Heart right ventricle (tissue), 16 donors: ENCODE measurements around the gene SMC6. TPM values are rescaled to one million over a fixed set of nuclear protein-coding genes. Genes with fewer than 3 reads are reported as not detected.

Experiments
- ATAC-seq, 8 donors: fragments of 200-7000 bp; cut with Tn5 transposase; one replicate each; pipeline ENCODE4 v1.9.1; 2020; ENCODE audit warnings: mild to moderate bottlenecking in 8 of 8, moderate library complexity in 8 of 8, moderate number of reproducible peaks in 1 of 8
- DNase-seq, 2 donors: peaks; one replicate each; pipeline ENCODE4 v3.0.0-alpha.2; 2020
- H3K27ac ChIP-seq, 10 donors: fragments of 200-600 bp; sonication (generic) in 2 of 10; one replicate each; pipeline versions ENCODE4 v1.5.0 to v1.8.0; 2020 to 2022; ENCODE audit warnings: mild to moderate bottlenecking in 3 of 10
- H3K27me3 ChIP-seq, 7 donors: fragments of 200-600 bp; one replicate each; pipeline ENCODE4 v1.8.0; 2021 to 2022; ENCODE audit warnings: mild to moderate bottlenecking in 2 of 7
- H3K36me3 ChIP-seq, 9 donors: fragments of 200-600 bp; sonication (generic) in 1 of 9; one replicate each; pipeline versions ENCODE4 v1.5.0 to v1.8.0; 2020 to 2022; ENCODE audit warnings: mild to moderate bottlenecking in 2 of 9
- H3K4me1 ChIP-seq, 9 donors: fragments of 200-600 bp; sonication (generic) in 1 of 9; one replicate each; pipeline versions ENCODE4 v1.5.0 to v1.8.0; 2020 to 2022; ENCODE audit warnings: mild to moderate bottlenecking in 4 of 9
- H3K4me3 ChIP-seq, 10 donors: fragments of 200-600 bp; sonication (generic) in 2 of 10; one replicate each; pipeline versions ENCODE4 v1.5.0 to v1.8.0; 2020 to 2022; ENCODE audit warnings: mild to moderate bottlenecking in 7 of 10, moderate library complexity in 2 of 10
- H3K9me3 ChIP-seq, 11 donors: fragments of 200-600 bp in 10 of 11; sonication (generic) in 2 of 11; one replicate each; pipeline versions ENCODE4 v1.5.0 to v1.8.0; 2013 to 2022; ENCODE audit warnings: mild to moderate bottlenecking in 2 of 11, control low read depth in 1 of 11, moderate library complexity in 1 of 11
- WGBS, 2 donors: extraction: QIAGEN DNeasy Blood & Tissue Kit; methylation state at CpG; one replicate each; pipeline ENCODE4 v1.1.7; 2013; ENCODE audit warnings: inconsistent platforms in 1 of 2; 5-methylcytosine and 5-hydroxymethylcytosine counted together
- intact Hi-C, 10 donors: fragments of 100-400 bp; cut with DNase I; formaldehyde crosslinking; loops; one replicate each; pipeline versions ENCODE4 v1.11.1 to v1.14.2; 2022
- polyA plus RNA-seq, 2 donors: library from polyadenylated mRNA; stranded (reverse); fragments of 200-250 nt; gene quantifications; one replicate each; pipeline ENCODE4 v1.2.3, GENCODE V29; 2013
- total RNA-seq, 10 donors: library from RNA; stranded (reverse); fragmentation: NEBNext Ultra II Directional in 3 of 10; extraction: Animal tissue kit (Norgen Biotek cat#: 25700) in 3 of 10; gene quantifications; one replicate each; pipeline versions ENCODE4 v1.2.1 to v1.2.4, GENCODE V29; 2021 to 2023
- TF ChIP-seq, protein P1 (sequence below), 9 donors: fragments of 200-600 bp; sonication (generic) in 2 of 9; IDR thresholded peaks; one replicate each; pipeline versions ENCODE4 v1.5.0 to v1.8.0; 2021 to 2022; ENCODE audit warnings: antibody characterized with exemption in 9 of 9, mild to moderate bottlenecking in 5 of 9, moderate library complexity in 1 of 9
- donor health status: Arrhythmogenic right ventricular cardiomyopathy.
- donor health status: ischemic (EF 13 %, LVEDD 7.1; RV severe dilation, severe dysfunction).
- donor health status: healthy with polysubstance abuse.
- donor health status: DM: no; HTN: yes; CAD: no.
- donor health status: DM: no; HTN: no; CAD: no.
- donor health status: ischemic (EF 25% LVEDD 6.9; RV normal size, moderate dysfunction).
- donor health status: ischemic (EF 25% LVEDD 5.7; RV mildly dilated, moderate dysfunction).
- donor health status: healthy.
- donor health status: DM: yes; HTN: yes; CAD: no.
- donor health status: Ischemic cardiomyopathy.
- donor health status: ischemic (EF 35%, LVEDD 5.7; RV mildly dilated, moderate dysfunction).
- donor health status: nonischemic (EF 11% LVEDD 7.7; RV severe dilation, severe dysfunction).
- donor health status: DM: yes; HTN: yes; CAD: no.
- donor health status: PGD.
- donor health status: ischemic (EF 29% LVEDD 5.4; RV normal size, mild dysfunction).
- donor health status: nonischemic (EF 23%, LVEDD 6.1; RV moderate dilation, normal function).

Gene SMC6
- total and polyA plus RNA-seq, 12 donors = 4.7 to 14.7 (median 12.0) TPM

DNA sequence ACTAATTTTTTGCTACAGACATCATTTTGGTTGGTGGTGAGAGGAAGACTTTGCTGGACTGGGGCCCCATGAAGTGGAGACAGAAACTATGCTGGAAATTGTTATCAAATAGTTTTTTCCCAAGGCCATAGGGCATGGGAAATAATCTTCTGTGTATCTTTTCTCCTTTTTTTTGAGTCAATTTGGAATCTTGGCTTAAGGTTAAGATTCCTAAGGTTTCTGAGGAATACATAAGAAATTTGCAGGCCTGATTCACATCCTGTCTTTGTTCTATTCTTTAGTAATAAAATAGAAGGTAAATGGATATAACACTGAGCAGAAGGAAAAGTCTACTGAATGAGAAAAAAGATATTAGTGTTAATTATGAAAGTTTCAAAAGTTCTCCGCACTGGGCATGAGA lies 16.6 kb downstream of the SMC6 start:
- peak overlapping the region in 8 of 10 donors; percentile 8 to 68 (median 22) for H3K27ac ChIP-seq
- DNase-seq = no peak
- peak in 1 of 8 donors; percentile 33 for ATAC-seq
- H3K4me3 ChIP-seq = no peak overlapping the region
- no peaks in the 10 kb centered on the region for H3K9me3 ChIP-seq
- TF ChIP-seq, protein P1, sequence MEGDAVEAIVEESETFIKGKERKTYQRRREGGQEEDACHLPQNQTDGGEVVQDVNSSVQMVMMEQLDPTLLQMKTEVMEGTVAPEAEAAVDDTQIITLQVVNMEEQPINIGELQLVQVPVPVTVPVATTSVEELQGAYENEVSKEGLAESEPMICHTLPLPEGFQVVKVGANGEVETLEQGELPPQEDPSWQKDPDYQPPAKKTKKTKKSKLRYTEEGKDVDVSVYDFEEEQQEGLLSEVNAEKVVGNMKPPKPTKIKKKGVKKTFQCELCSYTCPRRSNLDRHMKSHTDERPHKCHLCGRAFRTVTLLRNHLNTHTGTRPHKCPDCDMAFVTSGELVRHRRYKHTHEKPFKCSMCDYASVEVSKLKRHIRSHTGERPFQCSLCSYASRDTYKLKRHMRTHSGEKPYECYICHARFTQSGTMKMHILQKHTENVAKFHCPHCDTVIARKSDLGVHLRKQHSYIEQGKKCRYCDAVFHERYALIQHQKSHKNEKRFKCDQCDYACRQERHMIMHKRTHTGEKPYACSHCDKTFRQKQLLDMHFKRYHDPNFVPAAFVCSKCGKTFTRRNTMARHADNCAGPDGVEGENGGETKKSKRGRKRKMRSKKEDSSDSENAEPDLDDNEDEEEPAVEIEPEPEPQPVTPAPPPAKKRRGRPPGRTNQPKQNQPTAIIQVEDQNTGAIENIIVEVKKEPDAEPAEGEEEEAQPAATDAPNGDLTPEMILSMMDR (IDR thresholded peaks at IDR 0.05) = no peak
- H3K4me1 ChIP-seq = peaks cover 0 to 21% (median 0%) of the 10 kb centered on the region in 9 donors
- 69 to 76% methylated on average over 1 of the region's 1 CpG for WGBS, 2 donors
- intact Hi-C loops = loop anchor here in 1 of 10 donors (10.0 kb wide), 1 partner anchor 98 kb away; no protein-coding TSS in a partner anchor
- no peaks in the 10 kb centered on the region for H3K27me3 ChIP-seq
- peaks cover 0 to 96% (median 24%) of the 10 kb centered on the region in 9 donors for H3K36me3 ChIP-seq

DNA sequence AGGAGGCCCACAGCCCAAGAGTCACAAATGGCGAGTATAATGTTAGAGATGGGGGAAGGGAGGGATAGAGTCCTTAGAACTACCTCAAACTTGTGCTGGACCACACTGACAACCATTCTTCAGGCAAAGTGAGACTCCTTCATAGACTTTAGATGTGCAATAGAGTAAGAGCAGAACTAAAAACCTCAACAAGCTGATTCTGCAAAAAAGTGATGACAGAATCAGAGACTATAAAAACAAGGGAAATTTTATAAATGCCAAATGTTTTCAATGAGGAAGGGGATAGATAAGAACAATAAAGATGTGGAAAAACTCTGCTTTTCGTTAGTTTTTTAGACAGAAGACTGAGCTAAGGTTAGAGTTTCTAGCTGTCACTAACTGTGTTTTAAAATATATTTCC lies 17.7 kb downstream of the SMC6 start:
- WGBS, 2 donors = 91 to 94% methylated on average over 2 of the region's 2 CpGs
- no peak overlapping the region for H3K4me3 ChIP-seq
- H3K27me3 ChIP-seq = no peaks in the 10 kb centered on the region
- H3K27ac ChIP-seq = peak overlapping the region in 3 of 10 donors; percentile 16 to 68 (median 19)
- DNase-seq = no peak
- H3K36me3 ChIP-seq = peaks cover 0 to 96% (median 32%) of the 10 kb centered on the region in 9 donors
- H3K4me1 ChIP-seq = peaks cover 0 to 21% (median 0%) of the 10 kb centered on the region in 9 donors
- intact Hi-C loops = loop anchor here in 1 of 10 donors (10.0 kb wide), 1 partner anchor 99 kb away; no protein-coding TSS in a partner anchor
- ATAC-seq = no peak
- H3K9me3 ChIP-seq = no peaks in the 10 kb centered on the region
- TF ChIP-seq, protein P1 (IDR thresholded peaks at IDR 0.05) = no peak

DNA sequence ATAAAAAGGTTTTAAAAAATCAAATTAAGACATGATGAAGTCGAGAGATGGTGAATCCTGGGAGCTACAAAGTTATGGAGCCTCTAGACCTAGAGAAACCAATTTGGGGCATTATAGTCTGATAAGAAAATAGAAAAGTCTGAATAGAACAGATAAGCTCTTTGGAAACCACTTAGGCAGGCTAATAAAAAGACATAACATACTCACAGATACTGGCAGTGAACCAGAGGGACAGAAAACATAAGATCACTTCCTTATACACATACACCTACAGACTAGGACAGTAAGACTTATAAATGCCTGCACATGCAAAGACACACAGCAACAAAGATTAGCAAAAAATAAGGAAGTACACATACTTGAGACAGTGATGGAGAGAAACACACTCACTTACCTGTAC lies 20.0 kb downstream of the SMC6 start:
- ATAC-seq (no peak), DNase-seq (no peak)
- Histone ChIP-seq H3K27ac (no peak overlapping the region), H3K9me3 (no peaks in the 10 kb centered on the region), H3K4me3 (no peak overlapping the region), H3K36me3 (peaks cover 0 to 99% (median 34%) of the 10 kb centered on the region in 9 donors), H3K27me3 (no peaks in the 10 kb centered on the region), H3K4me1 (peaks cover 0 to 18% (median 0%) of the 10 kb centered on the region in 9 donors)
- WGBS, 2 donors = 84 to 86% methylated on average over 1 of the region's 1 CpG
- intact Hi-C loops = loop anchor here in 1 of 10 donors (10.0 kb wide), 1 partner anchor 101 kb away; no protein-coding TSS in a partner anchor
- TF ChIP-seq, protein P1 (IDR thresholded peaks at IDR 0.05) = no peak

DNA sequence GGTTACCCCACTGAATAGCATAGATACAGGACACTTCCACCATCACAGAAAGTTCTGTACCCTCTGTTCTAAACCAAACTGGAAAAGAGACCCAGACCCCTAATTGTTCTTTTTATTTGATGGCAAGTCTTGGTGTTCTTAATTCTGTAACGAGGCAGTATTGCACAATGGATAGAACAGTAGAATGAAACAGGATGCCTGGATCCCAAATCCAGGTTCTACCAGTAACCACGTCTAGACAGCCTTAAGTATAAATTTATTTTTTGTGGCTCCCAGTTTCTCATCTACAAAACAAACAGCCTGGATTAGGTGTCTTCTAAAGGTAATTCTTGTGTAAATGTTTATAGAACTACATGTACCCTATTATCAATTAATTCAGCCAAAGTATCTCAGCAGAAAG lies 23.7 kb downstream of the SMC6 start:
- no peaks in the 10 kb centered on the region for H3K4me1 ChIP-seq
- H3K27ac ChIP-seq = no peak overlapping the region
- H3K27me3 ChIP-seq = no peaks in the 10 kb centered on the region
- H3K36me3 ChIP-seq = peaks cover 0 to 99% (median 40%) of the 10 kb centered on the region in 9 donors
- intact Hi-C loops = loop anchor here in 5 of 10 donors (10.0 kb wide), 4 partner anchors 95 to 645 kb away; no protein-coding TSS in a partner anchor
- TF ChIP-seq, protein P1 (IDR thresholded peaks at IDR 0.05) = no peak
- DNase-seq = no peak
- WGBS, 2 donors = 91 to 93% methylated on average over 2 of the region's 2 CpGs
- no peaks in the 10 kb centered on the region for H3K9me3 ChIP-seq
- no peak overlapping the region for H3K4me3 ChIP-seq
- no peak for ATAC-seq
